ENCODE results near the gene EEF1A2.
A peak's percentile ranks its signal among the peaks of the same experiment; 100 is the strongest.

EEF1A2 gene

GRCh38 chr20:63465380-63466249, 33.3 kb downstream of the EEF1A2 start:
- DNase-seq: no peak
- Histone ChIP-seq H3K36me3 (replicated peaks; ENCODE audit: insufficient read depth, low read length) (no peaks in the 10 kb centered on the region), H3K4me3 (ENCODE audit: low read length) (no peak overlapping the region), H3K4me2 (ENCODE audit: low read depth, low read length) (no peak overlapping the region), H3F3A (ENCODE audit: insufficient read depth, low read length) (no peaks in the 10 kb centered on the region), H3K27ac (ENCODE audit: low read length) (no peak overlapping the region), H3K79me2 (ENCODE audit: low read length) (no peaks in the 10 kb centered on the region), H3K9me3 (replicated peaks; ENCODE audit: insufficient read depth, low read length) (no peaks in the 10 kb centered on the region), H3K4me1 (ENCODE audit: low read length) (no peaks in the 10 kb centered on the region), H2AFZ (ENCODE audit: low read length) (no peak overlapping the region), H3K9me2 (replicated peaks; ENCODE audit: insufficient read depth, low read length) (no peaks in the 10 kb centered on the region), H3K9ac (ENCODE audit: low read length) (no peak overlapping the region), H3K27me3 (replicated peaks; ENCODE audit: insufficient read depth, low read length) (peaks cover 95% of the 10 kb centered on the region), H4K20me1 (ENCODE audit: insufficient read depth, low read length) (no peaks in the 10 kb centered on the region)
- TF ChIP-seq CTCF (IDR thresholded peaks at IDR 0.05; ENCODE audit: low read length) (no peak), EZH2phosphoT487 (IDR thresholded peaks at IDR 0.05; ENCODE audit: low read length) (0 out of 2 replicates have a peak, but pooled peaks have one; percentile 47), EZH2 (optimal IDR thresholded peaks at IDR 0.05; ENCODE audit: low read depth, low read length) (no peak)

GRCh38 chr20:63464289-63464635, 34.6 kb downstream of the EEF1A2 start:
- peaks cover 94% of the 10 kb centered on the region for H3K27me3 ChIP-seq (replicated peaks; ENCODE audit: insufficient read depth, low read length)
- no peaks in the 10 kb centered on the region for H3K79me2 ChIP-seq (ENCODE audit: low read length)
- H3K4me3 ChIP-seq (ENCODE audit: low read length): no peak overlapping the region
- no peaks in the 10 kb centered on the region for H4K20me1 ChIP-seq (ENCODE audit: insufficient read depth, low read length)
- H3K9me3 ChIP-seq (replicated peaks; ENCODE audit: insufficient read depth, low read length): no peaks in the 10 kb centered on the region
- H2AFZ ChIP-seq (ENCODE audit: low read length): no peak overlapping the region
- H3K4me1 ChIP-seq (ENCODE audit: low read length): no peaks in the 10 kb centered on the region
- H3K4me2 ChIP-seq (ENCODE audit: low read depth, low read length): no peak overlapping the region
- no peaks in the 10 kb centered on the region for H3F3A ChIP-seq (ENCODE audit: insufficient read depth, low read length)
- no peak for TF ChIP-seq EZH2 (optimal IDR thresholded peaks at IDR 0.05; ENCODE audit: low read depth, low read length)
- H3K9ac ChIP-seq (ENCODE audit: low read length): no peak overlapping the region
- H3K27ac ChIP-seq (ENCODE audit: low read length): no peak overlapping the region
- DNase-seq: no peak
- H3K9me2 ChIP-seq (replicated peaks; ENCODE audit: insufficient read depth, low read length): no peaks in the 10 kb centered on the region
- H3K36me3 ChIP-seq (replicated peaks; ENCODE audit: insufficient read depth, low read length): no peaks in the 10 kb centered on the region

- Histone ChIP-seq H3F3A (ENCODE audit: insufficient read depth, low read length) (no peaks in the 10 kb centered on the region), H3K27ac (ENCODE audit: low read length) (no peak overlapping the region), H3K27me3 (replicated peaks; ENCODE audit: insufficient read depth, low read length) (peaks cover 94% of the 10 kb centered on the region), H2AFZ (ENCODE audit: low read length) (no peak overlapping the region), H3K4me1 (ENCODE audit: low read length) (no peaks in the 10 kb centered on the region), H3K36me3 (replicated peaks; ENCODE audit: insufficient read depth, low read length) (no peaks in the 10 kb centered on the region), H3K4me2 (ENCODE audit: low read depth, low read length) (no peak overlapping the region), H3K4me3 (ENCODE audit: low read length) (no peak overlapping the region), H3K9me3 (replicated peaks; ENCODE audit: insufficient read depth, low read length) (no peaks in the 10 kb centered on the region), H3K9ac (ENCODE audit: low read length) (no peak overlapping the region), H3K9me2 (replicated peaks; ENCODE audit: insufficient read depth, low read length) (no peaks in the 10 kb centered on the region), H3K79me2 (ENCODE audit: low read length) (no peaks in the 10 kb centered on the region), H4K20me1 (ENCODE audit: insufficient read depth, low read length) (no peaks in the 10 kb centered on the region)
- TF ChIP-seq EZH2phosphoT487 (IDR thresholded peaks at IDR 0.05; ENCODE audit: low read length): no peak
- no peak for TF ChIP-seq EZH2 (optimal IDR thresholded peaks at IDR 0.05; ENCODE audit: low read depth, low read length)
- TF ChIP-seq CTCF (IDR thresholded peaks at IDR 0.05; ENCODE audit: low read length): no peak
- no peak for DNase-seq
Observed at GRCh38 chr20:63463400-63464288, 35.2 kb downstream of the EEF1A2 start.

All from MM.1S (cell line).